GM12892 (cell line): ENCODE measurements around the gene CDC42EP4.
"Not testable (repeated sequence)": the region's sequence is repeated elsewhere in the genome, so short reads cannot be mapped to it uniquely, and the experiment has no call there.

Experiments
- DNase-seq: peaks from one replicate; pipeline ENCODE4 v3.0.0; 2011; ENCODE audit not compliant: insufficient read length
- FAIRE-seq: peaks from 2 replicates; lab custom pipeline; 2011; peaks lifted over from hg19 to GRCh38; lab: Jason Lieb, UNC
- POLR2A ChIP-seq: IDR thresholded peaks from 2 replicates; pipeline ENCODE4 v1.6.1; 2011; ENCODE audit warnings: low read depth, low read length, control low read depth
- POLR2AphosphoS5 ChIP-seq: IDR thresholded peaks from 2 replicates; pipeline ENCODE4 v1.6.1; 2011; ENCODE audit warnings: low read depth, low read length, control low read depth
- TAF1 ChIP-seq: IDR thresholded peaks from 2 replicates; pipeline ENCODE4 v1.6.1; 2011; ENCODE audit warnings: low read depth, mild to moderate bottlenecking, control low read depth, low read length, borderline replicate concordance

Gene CDC42EP4

DNA sequence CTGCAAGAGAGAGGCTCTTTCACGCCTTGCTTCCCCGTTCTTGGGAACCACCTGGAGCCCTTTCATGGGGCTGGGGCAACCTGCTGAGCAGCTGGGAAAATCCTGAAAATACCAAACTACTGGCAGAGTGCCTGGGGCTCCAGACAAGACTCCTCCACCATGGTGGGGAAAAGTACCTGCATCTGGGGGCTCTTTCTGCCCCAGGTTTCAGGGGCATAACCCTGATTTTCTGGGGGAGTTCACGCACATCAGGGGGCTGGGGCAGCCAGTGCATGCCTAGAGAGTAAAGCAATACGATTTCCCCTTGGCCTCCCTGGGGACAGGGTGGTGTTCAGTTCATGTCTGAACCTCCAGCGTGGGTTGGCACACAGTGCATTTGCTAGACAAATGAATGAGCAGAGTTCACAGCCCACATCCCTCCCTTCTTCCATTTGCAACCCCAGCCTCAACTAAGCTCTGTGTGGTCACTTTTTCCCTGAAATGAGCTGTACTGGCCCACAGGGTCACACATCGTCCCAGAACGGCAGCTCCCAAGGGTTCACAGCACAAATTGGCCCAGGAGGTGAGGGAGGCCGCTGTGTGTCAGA, 5.2 kb upstream of the CDC42EP4 start:
- no peak for FAIRE-seq
- DNase-seq: no peak
- TF ChIP-seq TAF1 (no peak), POLR2A (no peak), POLR2AphosphoS5 (no peak)

DNA sequence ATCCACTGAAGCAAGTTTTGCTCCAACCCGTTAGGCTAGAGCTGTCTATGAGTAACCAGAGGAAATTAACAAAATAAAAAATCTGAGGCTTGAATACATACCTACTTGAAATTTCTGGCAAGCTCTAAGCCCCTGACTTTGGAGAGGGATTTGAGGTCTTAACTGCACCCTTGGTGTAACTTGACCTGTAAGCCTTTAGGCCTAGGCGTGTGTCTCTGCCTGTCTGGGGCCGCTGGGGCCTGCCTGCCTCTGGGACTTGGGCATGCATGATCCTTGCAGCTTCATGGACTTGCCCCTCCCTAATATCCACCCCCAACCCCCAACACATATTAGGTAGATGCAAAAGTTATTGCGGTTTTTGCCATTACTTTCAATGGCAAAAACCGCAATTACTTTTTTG, 3.7 kb upstream of the CDC42EP4 start:
- DNase-seq (no peak), FAIRE-seq (no peak)
- no peak for TF ChIP-seq TAF1
- TF ChIP-seq POLR2AphosphoS5: no peak

DNA sequence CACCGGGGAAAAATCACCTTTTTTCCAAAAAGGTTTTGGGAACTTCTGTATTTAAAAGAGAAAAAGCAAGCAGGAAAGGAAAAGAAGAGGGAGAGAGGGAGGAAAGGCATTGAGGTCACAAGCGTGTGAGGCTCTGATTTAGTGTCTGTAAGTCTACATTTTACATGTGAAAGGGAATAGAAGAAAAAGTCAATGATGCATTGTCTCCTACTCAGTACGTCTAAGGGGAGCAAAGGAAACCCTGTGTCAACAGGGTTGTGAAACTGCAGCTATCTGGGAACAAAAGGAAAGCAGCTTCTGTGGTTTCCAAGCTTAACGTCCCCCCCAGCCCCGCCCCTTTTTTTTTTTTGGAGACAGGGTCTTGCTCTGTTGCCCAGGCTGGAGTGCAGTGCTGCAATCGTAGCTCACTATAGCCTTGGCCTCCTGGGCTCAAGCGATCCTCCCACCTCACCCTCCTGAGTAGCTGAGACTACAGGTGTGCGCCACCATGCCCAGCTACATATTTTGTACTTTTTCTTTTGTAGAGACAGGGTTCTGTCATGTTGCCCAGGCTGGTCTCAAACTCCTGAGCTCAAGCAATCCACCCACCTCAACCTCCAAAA, 1.8 kb upstream of the CDC42EP4 start:
- TF ChIP-seq TAF1: no peak
- TF ChIP-seq POLR2AphosphoS5: no peak
- TF ChIP-seq POLR2A: no peak
- FAIRE-seq (no peak), DNase-seq (no peak)

DNA sequence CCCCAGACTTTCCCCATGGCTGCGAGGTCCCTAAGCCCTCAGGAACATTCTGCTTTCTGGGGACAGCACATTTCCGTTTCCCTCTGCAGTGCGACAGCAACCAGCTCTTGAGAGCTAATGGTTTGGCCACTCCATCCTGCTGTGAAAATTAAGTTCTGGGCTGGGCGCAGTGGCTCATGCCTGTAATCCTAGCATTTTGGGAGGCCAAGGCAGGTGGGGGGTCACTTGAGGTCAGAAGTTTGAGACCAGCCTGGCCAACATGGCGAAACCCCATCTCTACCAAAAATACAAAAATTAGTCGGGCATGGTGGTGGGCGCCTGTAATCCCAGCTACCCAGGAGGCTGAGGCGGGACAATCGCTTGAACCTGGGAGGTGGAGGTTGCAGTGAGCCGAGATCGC, 1.1 kb upstream of the CDC42EP4 start:
- not testable (repeated sequence) for DNase-seq

DNA sequence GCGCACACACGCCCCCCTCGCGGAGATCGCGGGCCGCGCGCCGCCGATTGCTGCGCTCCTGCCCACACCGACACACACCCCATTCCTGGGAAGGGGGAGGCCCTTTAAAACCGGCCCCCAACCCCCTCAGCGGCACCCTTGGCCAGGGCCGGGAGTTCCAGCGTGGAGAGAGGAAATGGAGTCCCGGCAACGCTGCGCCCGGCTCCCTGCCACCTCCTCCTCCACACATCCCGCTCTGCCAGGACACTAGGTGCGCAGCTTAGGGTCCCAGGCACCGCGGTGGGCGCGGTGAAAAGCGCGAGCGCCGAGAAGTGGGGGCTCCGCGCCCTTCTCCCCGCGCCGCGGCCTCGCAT, 397 bp downstream of the CDC42EP4 start:
- no peak for DNase-seq
- no peak for FAIRE-seq
- TF ChIP-seq POLR2A (no peak), TAF1 (no peak), POLR2AphosphoS5 (no peak)

More for the DNA sequence above, 1.1 kb upstream of the CDC42EP4 start:
- not testable (repeated sequence) for FAIRE-seq

DNA sequence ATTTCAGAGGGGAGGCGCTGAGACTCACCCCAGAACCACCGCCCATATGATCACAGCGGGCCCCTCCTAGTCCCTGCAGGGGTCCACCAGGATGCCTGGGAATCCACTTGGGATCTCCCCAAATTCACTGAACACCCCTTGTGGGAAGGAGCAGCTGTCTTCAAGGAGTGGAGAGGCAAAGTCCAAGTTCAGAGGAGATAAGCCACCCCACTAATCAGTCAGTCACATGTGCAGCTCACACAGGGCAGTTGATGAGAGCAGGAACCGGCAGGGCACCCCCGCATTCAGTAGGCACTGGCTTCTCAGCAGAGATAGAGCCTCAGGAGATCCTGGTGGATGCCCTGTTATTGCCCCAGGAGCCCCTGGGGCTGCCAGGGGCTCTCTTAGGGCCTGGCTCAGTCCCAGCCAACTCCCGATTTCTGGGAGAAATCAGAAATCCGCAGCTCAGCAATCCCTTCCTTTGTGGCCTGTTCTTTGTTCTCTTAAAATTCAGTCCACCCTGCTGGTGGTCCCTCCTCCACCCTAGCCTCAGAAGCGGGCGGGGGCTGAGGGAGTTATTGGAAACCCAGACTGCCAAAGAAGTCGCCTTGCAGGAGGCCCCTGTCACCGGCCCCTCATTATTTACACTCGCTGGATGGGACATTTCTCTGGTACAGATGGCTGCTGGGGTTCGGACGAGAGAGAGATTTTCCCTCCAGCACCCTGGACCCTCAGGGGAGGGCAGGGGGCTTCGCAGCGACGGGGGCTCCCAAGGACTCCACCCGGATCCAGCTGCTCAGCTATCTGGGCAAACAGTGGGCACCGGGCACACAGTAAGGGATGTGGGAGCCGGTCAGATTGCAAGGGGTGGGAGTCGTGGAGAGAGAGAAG, 1.8 kb downstream of the CDC42EP4 start:
- no peak for FAIRE-seq
- no peak for DNase-seq
- TF ChIP-seq TAF1 (no peak), POLR2A (no peak), POLR2AphosphoS5 (no peak)

DNA sequence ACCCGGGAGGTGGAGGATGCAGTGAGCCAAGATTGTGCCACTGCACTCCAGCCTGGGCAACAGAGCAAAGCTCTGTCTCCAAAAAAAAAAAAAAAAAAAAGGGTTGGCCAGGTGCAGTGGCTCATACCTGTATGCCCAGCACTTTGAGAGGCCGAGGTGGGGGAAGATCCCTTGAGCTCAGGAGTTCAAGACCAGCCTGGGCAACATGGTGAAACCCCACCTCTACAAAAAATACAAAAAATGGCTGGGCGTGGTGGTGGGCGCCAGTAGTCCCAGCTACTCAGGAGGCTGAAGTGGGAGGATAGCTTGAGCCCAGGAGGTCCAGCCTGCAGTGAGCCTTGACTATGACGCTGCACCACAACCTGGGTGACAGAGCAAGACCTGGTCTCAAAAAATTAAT, 2.8 kb downstream of the CDC42EP4 start:
- not testable (repeated sequence) for DNase-seq, FAIRE-seq

DNA sequence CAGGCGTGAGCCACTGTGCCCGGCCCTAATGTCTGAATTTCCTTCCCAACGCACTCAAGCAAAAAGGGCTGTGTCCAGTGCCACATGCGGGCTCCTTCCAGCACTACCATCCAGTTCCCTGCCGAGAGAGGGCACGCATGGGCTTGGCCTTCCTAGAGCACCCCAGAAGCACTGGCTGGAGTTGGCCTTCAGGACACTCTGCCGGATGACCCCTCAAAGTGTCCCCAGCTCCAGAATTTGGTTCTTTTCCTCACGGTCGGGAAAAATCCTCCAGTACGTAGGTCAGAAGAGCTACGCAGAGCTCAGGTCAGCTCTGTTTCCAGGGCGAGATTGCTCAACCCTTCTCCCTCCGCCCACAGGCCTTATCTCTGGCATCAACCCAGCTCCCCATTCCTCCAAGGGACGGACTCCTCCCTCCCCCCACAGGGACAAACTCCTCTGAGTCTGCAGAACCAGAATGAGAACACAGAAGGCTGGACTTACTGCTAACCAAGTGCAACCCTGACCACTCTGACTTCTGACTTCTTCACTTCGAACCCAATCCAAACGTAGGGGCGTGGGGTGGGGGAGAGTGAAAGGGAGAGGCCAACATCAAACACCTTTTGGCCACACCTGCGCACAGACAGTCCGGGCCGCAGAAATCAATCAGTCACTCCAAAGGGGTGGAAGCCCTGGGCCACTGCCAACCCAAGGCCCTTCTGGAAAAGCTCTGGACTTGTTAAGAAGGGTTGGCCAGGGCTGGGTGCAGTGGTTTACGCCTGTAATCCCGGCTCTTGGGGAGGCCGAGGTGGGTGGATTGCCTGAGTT, 3.6 kb downstream of the CDC42EP4 start:
- TF ChIP-seq TAF1 (no peak), POLR2AphosphoS5 (no peak), POLR2A (no peak)
- FAIRE-seq: no peak
- DNase-seq: no peak

DNA sequence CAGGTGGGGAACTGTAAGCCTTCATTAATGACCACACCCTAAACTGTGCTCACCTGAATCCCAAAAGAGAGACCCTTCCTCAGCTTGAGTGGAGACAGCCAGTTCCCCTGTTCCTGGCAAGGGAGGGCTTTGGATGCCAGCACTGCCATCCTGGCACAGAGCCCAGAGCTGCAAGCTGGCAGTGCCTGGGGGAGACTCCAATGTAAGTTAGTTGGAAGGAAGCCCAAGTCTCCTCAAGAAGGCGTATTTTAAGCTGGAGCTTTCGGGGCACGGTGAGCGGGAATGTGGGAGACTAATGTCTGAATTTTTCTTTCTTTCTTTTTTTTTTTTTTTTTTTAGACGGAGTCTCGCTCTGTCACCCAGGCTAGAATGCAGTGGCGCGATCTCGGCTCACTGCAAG, 4.7 kb downstream of the CDC42EP4 start:
- no peak for DNase-seq
- no peak for TF ChIP-seq TAF1
- TF ChIP-seq POLR2AphosphoS5: no peak
- no peak for TF ChIP-seq POLR2A
- no peak for FAIRE-seq

DNA sequence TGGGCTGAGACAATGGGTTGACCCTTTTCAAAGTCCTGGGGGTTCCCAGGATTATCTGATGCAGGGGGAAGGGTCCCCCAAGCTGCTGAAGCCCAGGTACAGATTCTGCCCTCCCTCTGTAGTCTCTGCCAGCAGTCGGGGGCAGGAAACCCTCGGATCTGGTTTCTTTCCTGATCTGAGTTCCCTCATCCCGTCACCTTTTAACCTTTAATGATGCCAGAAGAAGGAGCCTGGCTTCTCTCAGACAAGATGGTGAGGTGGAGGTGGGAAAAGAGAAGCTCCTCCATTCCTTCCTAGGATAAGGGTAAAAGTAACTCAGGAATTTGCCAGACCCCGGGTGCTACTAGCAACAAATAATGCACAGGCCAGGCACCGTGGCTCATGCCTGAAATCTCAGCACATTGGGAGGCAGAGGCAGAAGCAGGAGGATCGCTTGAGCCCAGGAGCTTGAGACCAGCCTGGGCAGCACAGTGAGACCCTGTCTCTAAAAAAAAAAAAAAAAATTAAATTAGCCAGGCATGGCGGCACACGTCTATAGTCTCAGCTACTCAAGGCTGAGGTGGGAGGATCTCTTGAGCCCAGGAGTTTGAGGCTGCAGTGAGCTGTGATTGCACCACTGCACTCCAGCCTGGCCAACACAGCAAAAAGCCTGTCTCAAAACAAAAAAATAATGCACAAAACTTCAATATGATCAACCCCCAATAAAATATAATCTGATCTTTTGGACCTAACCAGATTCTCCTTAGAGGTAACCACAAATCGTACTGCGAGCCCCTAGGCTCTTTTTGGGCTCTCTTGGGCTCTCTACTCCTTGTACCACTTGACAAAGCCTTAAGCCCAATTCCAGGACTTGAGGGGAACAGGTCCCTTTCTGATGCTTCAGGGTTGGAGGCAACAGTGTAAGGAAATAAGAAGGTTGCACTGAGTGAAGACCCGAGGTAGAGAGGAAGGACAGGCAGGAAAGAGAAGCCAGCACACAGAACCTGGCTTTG, 5.7 kb downstream of the CDC42EP4 start:
- no peak for TF ChIP-seq TAF1
- no peak for TF ChIP-seq POLR2A
- TF ChIP-seq POLR2AphosphoS5: no peak

More for the DNA sequence above, 5.7 kb downstream of the CDC42EP4 start:
- FAIRE-seq (no peak), DNase-seq (no peak)
